Pancreas (tissue), 10 donors: ENCODE results near the gene PDE7B. TPM values are rescaled to one million over a fixed set of nuclear protein-coding genes. Genes with fewer than 3 reads are reported as not detected.
A peak's percentile ranks its signal among the peaks of the same experiment; 100 is the strongest.

Experiments used
- ATAC-seq, 4 donors: fragments of 200-7000 bp; cut with Tn5 transposase; one replicate each; pipeline versions ENCODE4 v1.8.0 to v1.9.1; 2020; ENCODE audit warnings: mild to moderate bottlenecking in 4 of 4, moderate library complexity in 4 of 4
- DNase-seq, 6 donors: peaks; one replicate each; pipeline ENCODE4 v3.0.0-alpha.2; 2020
- FAIRE-seq: peaks from 2 replicates; lab custom pipeline; 2012; peaks lifted over from hg19 to GRCh38; lab: Jason Lieb, UNC
- H3K27ac ChIP-seq, 4 donors: fragments of 200-600 bp; sonication (generic); 1 replicate in 3 of 4; 2 replicates in 1 of 4; pipeline versions ENCODE4 v1.5.0 to v1.8.0; 2020
- H3K27me3 ChIP-seq, 4 donors: fragments of 200-600 bp; one replicate each; pipeline ENCODE4 v1.8.0; 2021
- H3K36me3 ChIP-seq, 3 donors: fragments of 200-600 bp; sonication (generic) in 1 of 3; one replicate each; pipeline versions ENCODE4 v1.5.0 to v1.8.0; 2020 to 2021
- H3K4me1 ChIP-seq, 3 donors: fragments of 200-600 bp; one replicate each; pipeline ENCODE4 v1.8.0; 2021
- H3K4me3 ChIP-seq, 4 donors: fragments of 200-600 bp; sonication (generic) in 2 of 4; one replicate each; pipeline versions ENCODE4 v1.5.0 to v1.8.0; 2020 to 2021
- H3K9me3 ChIP-seq, 4 donors: fragments of 200-600 bp; one replicate each; pipeline ENCODE4 v1.8.0; 2021
- CTCF ChIP-seq, 4 donors: fragments of 200-600 bp; sonication (generic) in 3 of 4; IDR thresholded peaks; one replicate each; pipeline versions ENCODE4 v1.5.0 to v1.8.0; 2021; ENCODE audit warnings: antibody characterized with exemption in 4 of 4
- WGBS, 2 donors: extraction: QIAGEN DNeasy Blood & Tissue Kit; methylation state at CpG; one replicate each; pipeline ENCODE4 v1.1.7; 2013; 5-methylcytosine and 5-hydroxymethylcytosine counted together
- intact Hi-C, 3 donors: fragments of 100-400 bp; cut with DNase I; formaldehyde crosslinking; loops; one replicate each; pipeline versions ENCODE4 v1.11.1 to v1.14.2; 2022
- polyA plus RNA-seq, 2 donors: library from polyadenylated mRNA; stranded (reverse); fragments of 200-250 nt; gene quantifications; one replicate each; pipeline ENCODE4 v1.2.3, GENCODE V29; 2013
- total RNA-seq, 6 donors: library from RNA; stranded (reverse); fragmentation: NEBNext Ultra II Directional in 4 of 6; extraction: Animal tissue kit (Norgen Biotek cat#: 25700) in 4 of 6; gene quantifications; one replicate each; pipeline versions ENCODE4 v1.2.1 to v1.2.4, GENCODE V29; 2021 to 2023
- donor health status: healthy with polysubstance abuse.
- donor health status: DM: no; HTN: no; CAD: no; lungs with moderate emphysema.
- donor health status: DM: no; HTN: no; CAD: no.
- donor health status: control.
- donor health status: control.
- donor health status: Bipolar disorder and iron deficiency.
- donor health status: DM: yes; HTN: yes; CAD: no.
- donor health status: DM: no; HTN: no; CAD: no.
- donor health status: DM: no; HTN: no; CAD: no.
- donor health status: DM: yes; HTN: yes; CAD: no.

PDE7B gene
- total and polyA plus RNA-seq, 8 donors: 0.38 to 1.7 (median 0.76) TPM

GRCh38 chr6:135938576-135939207, 87.2 kb downstream of the PDE7B start:
- FAIRE-seq (no peak), DNase-seq (no peak), ATAC-seq (peak in 3 of 4 donors; percentile 75 to 90 (median 81))
- no peak overlapping the region for H3K4me3 ChIP-seq
- H3K4me1 ChIP-seq: no peaks in the 10 kb centered on the region
- no peaks in the 10 kb centered on the region for H3K9me3 ChIP-seq
- 50 to 54% methylated on average over 9 of the region's 9 CpGs for WGBS, 2 donors
- peak overlapping the region in 1 of 4 donors; percentile 1 for H3K27ac ChIP-seq
- peak in 1 of 4 donors; percentile 11 for TF ChIP-seq CTCF (IDR thresholded peaks at IDR 0.05)
- H3K36me3 ChIP-seq: no peaks in the 10 kb centered on the region
- intact Hi-C loops: no loop called here
- no peaks in the 10 kb centered on the region for H3K27me3 ChIP-seq

GRCh38 chr6:135939208-135939591, 87.7 kb downstream of the PDE7B start:
- no peak for TF ChIP-seq CTCF (IDR thresholded peaks at IDR 0.05)
- Histone ChIP-seq H3K9me3 (no peaks in the 10 kb centered on the region), H3K27me3 (no peaks in the 10 kb centered on the region), H3K27ac (peak overlapping the region in 1 of 4 donors; percentile 1), H3K36me3 (no peaks in the 10 kb centered on the region), H3K4me3 (no peak overlapping the region), H3K4me1 (no peaks in the 10 kb centered on the region)
- FAIRE-seq (no peak), DNase-seq (no peak), ATAC-seq (peak in 1 of 4 donors; percentile 17)
- intact Hi-C loops: no loop called here
- 66 to 75% methylated on average over 7 of the region's 7 CpGs for WGBS, 2 donors

GRCh38 chr6:135940616-135941167, 89.2 kb downstream of the PDE7B start:
- FAIRE-seq (no peak), DNase-seq (no peak), ATAC-seq (no peak)
- Histone ChIP-seq H3K4me1 (no peaks in the 10 kb centered on the region), H3K36me3 (no peaks in the 10 kb centered on the region), H3K27me3 (no peaks in the 10 kb centered on the region), H3K9me3 (no peaks in the 10 kb centered on the region), H3K27ac (no peak overlapping the region), H3K4me3 (no peak overlapping the region)
- TF ChIP-seq CTCF (IDR thresholded peaks at IDR 0.05): no peak
- intact Hi-C loops: no loop called here
- 84 to 87% methylated on average over 5 of the region's 5 CpGs for WGBS, 2 donors

- intact Hi-C loops: no loop called here
- no peak for TF ChIP-seq CTCF (IDR thresholded peaks at IDR 0.05)
- ATAC-seq (no peak), DNase-seq (no peak), FAIRE-seq (no peak)
- Histone ChIP-seq H3K36me3 (no peaks in the 10 kb centered on the region), H3K9me3 (no peaks in the 10 kb centered on the region), H3K27ac (no peak overlapping the region), H3K27me3 (no peaks in the 10 kb centered on the region), H3K4me1 (no peaks in the 10 kb centered on the region), H3K4me3 (no peak overlapping the region)
- WGBS, 2 donors: 74 to 77% methylated on average over 1 of the region's 1 CpG
Measured at GRCh38 chr6:135941275-135942025, 89.9 kb downstream of the PDE7B start.
